GM23338 (cell line): ENCODE measurements around the gene ATP6V0A4.

Experiments used
- CREB1 ChIP-seq: fragments of 250-450 bp; sonication (Bioruptor Pico); IDR thresholded peaks from 2 replicates; pipeline ENCODE4 v1.5.0; 2020; ENCODE audit warnings: low read depth, mild to moderate bottlenecking, moderate library complexity
- ETS1 ChIP-seq: IDR thresholded peaks from 2 replicates; pipeline ENCODE4 v1.6.1; 2016; ENCODE audit warnings: antibody characterized with exemption
- EZH2 ChIP-seq: fragments of 200-600 bp; sonication (generic); IDR thresholded peaks from one replicate; pipeline ENCODE4 v1.8.0; 2017; ENCODE audit warnings: antibody characterized with exemption, mild to moderate bottlenecking, low read depth; ENCODE audit not compliant: unreplicated experiment
- EZH2phosphoT487 ChIP-seq: fragments of 200-600 bp; sonication (generic); IDR thresholded peaks from one replicate; pipeline ENCODE4 v1.8.1; 2018; ENCODE audit warnings: antibody characterized with exemption; ENCODE audit not compliant: unreplicated experiment
- JUNB ChIP-seq: IDR thresholded peaks from one replicate; pipeline ENCODE4 v1.6.1; 2016; ENCODE audit warnings: antibody characterized with exemption; ENCODE audit not compliant: unreplicated experiment
- NANOG ChIP-seq: IDR thresholded peaks from 2 replicates; pipeline ENCODE4 v1.6.1; 2016; ENCODE audit warnings: antibody characterized with exemption, borderline replicate concordance
- POLR2AphosphoS5 ChIP-seq: IDR thresholded peaks from 2 replicates; pipeline ENCODE4 v1.6.1; 2016; ENCODE audit warnings: antibody characterized with exemption, low read depth
- REST ChIP-seq: IDR thresholded peaks from one replicate; pipeline ENCODE4 v1.6.1; 2018; ENCODE audit warnings: antibody characterized with exemption; ENCODE audit not compliant: unreplicated experiment
- STAT1 ChIP-seq: IDR thresholded peaks from one replicate; pipeline ENCODE4 v1.6.1; 2016; ENCODE audit warnings: antibody characterized with exemption; ENCODE audit not compliant: unreplicated experiment
- ZNF114 ChIP-seq: fragments of 250-450 bp; sonication (Bioruptor Pico); IDR thresholded peaks from 2 replicates; pipeline ENCODE4 v1.5.0; 2020; ENCODE audit warnings: mild to moderate bottlenecking, moderate library complexity
- ZNF331 ChIP-seq: fragments of 250-450 bp; sonication (Bioruptor Pico); IDR thresholded peaks from 2 replicates; pipeline ENCODE4 v1.5.0; 2020; ENCODE audit warnings: low read depth, mild to moderate bottlenecking, moderate library complexity
- TF ChIP-seq, protein P1 (sequence below), 2 experiments: fragments of 200-600 bp in 1 of 2; sonication (generic) in 1 of 2; conservative IDR thresholded peaks; 2 replicates each; pipeline versions ENCODE4 v1.5.1 to v1.6.1; 2016 to 2017; ENCODE audit warnings: antibody characterized with exemption in 2 of 2, low read depth in 2 of 2, mild to moderate bottlenecking in 2 of 2, moderate library complexity in 1 of 2

- TF ChIP-seq, protein P1, sequence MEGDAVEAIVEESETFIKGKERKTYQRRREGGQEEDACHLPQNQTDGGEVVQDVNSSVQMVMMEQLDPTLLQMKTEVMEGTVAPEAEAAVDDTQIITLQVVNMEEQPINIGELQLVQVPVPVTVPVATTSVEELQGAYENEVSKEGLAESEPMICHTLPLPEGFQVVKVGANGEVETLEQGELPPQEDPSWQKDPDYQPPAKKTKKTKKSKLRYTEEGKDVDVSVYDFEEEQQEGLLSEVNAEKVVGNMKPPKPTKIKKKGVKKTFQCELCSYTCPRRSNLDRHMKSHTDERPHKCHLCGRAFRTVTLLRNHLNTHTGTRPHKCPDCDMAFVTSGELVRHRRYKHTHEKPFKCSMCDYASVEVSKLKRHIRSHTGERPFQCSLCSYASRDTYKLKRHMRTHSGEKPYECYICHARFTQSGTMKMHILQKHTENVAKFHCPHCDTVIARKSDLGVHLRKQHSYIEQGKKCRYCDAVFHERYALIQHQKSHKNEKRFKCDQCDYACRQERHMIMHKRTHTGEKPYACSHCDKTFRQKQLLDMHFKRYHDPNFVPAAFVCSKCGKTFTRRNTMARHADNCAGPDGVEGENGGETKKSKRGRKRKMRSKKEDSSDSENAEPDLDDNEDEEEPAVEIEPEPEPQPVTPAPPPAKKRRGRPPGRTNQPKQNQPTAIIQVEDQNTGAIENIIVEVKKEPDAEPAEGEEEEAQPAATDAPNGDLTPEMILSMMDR (conservative IDR thresholded peaks at IDR 0.05; ENCODE audit: low read depth in 2 of 2): no peak
- TF ChIP-seq EZH2 (no peak), POLR2AphosphoS5 (no peak), REST (no peak), ZNF114 (no peak), JUNB (no peak), EZH2phosphoT487 (no peak), CREB1 (CRISPR knock-in tag) (no peak), ETS1 (no peak), ZNF331 (CRISPR knock-in tag) (no peak), NANOG (no peak), STAT1 (no peak)
Observed at GRCh38 chr7:138809346-138809745, 11.3 kb upstream of the ATP6V0A4 start.
